Body of pancreas (tissue), 4 donors: ENCODE results near the gene BARX1. TPM values are rescaled to one million over a fixed set of nuclear protein-coding genes. Genes with fewer than 3 reads are reported as not detected.

Experiments used
- ATAC-seq: fragments of 150-250 bp; one replicate; pipeline ENCODE4 v1.9.1; 2016
- DNase-seq, 4 donors: peaks; one replicate each; pipeline ENCODE4 v3.0.0-alpha.2; 2019
- H3K27ac ChIP-seq, 4 donors: fragments of 200-600 bp; sonication (generic); 1 replicate in 3 of 4; 2 replicates in 1 of 4; pipeline versions ENCODE4 v1.5.1 to v1.6.1; 2016 to 2019; ENCODE audit warnings: mild to moderate bottlenecking in 1 of 4, mixed read lengths in 1 of 4, moderate library complexity in 1 of 4
- H3K27me3 ChIP-seq, 2 donors: fragments of 200-600 bp; sonication (generic); one replicate each; pipeline ENCODE4 v1.6.0; 2016; ENCODE audit warnings: mild to moderate bottlenecking in 1 of 2
- H3K36me3 ChIP-seq, 2 donors: fragments of 200-600 bp; sonication (generic); replicated peaks in 1 of 2; 2 replicates each; pipeline ENCODE4 v1.5.1; 2016; ENCODE audit warnings: low read depth in 2 of 2; ENCODE audit not compliant: insufficient read depth in 1 of 2
- H3K4me1 ChIP-seq: fragments of 200-600 bp; sonication (generic); one replicate; pipeline ENCODE4 v1.6.0; 2016
- H3K4me3 ChIP-seq, 2 donors: fragments of 200-600 bp; sonication (generic); 1 replicate in 1 of 2; 2 replicates in 1 of 2; pipeline ENCODE4 v1.5.1; 2016 to 2019
- H3K9me3 ChIP-seq, 3 donors: fragments of 200-600 bp; sonication (generic); 1 replicate in 2 of 3; 2 replicates in 1 of 3; pipeline ENCODE4 v1.5.1; 2016
- POLR2A ChIP-seq, 3 donors: fragments of 450-650 bp; IDR thresholded peaks; one replicate each; pipeline ENCODE4 v1.6.1; 2016; ENCODE audit warnings: antibody characterized with exemption in 3 of 3, mild to moderate bottlenecking in 2 of 3
- WGBS, 2 donors: methylation state at CpG; one replicate each; pipeline ENCODE4 v1.1.5; 2017; 5-methylcytosine and 5-hydroxymethylcytosine counted together
- intact Hi-C: fragments of 100-400 bp; cut with DNase I; formaldehyde crosslinking; loops from one replicate; pipeline ENCODE4 v1.15.1; 2023
- total RNA-seq, 2 donors: library from RNA; depleted of rRNA; stranded (reverse); fragments of >200 nt; gene quantifications; one replicate each; pipeline ENCODE4 v1.1.0, GENCODE V29; 2016
- TF ChIP-seq, protein P1 (sequence below), 7 experiments: fragments of 450-650 bp in 4 of 7; fragments of 200-600 bp in 3 of 7; sonication (generic) in 3 of 7; IDR thresholded peaks; one replicate each; pipeline ENCODE4 v1.5.1; 2016 to 2019; ENCODE audit warnings: antibody characterized with exemption in 7 of 7

BARX1 gene
- total RNA-seq, 2 donors from 2014 or later, result 0.26 to 5.6 TPM

DNA sequence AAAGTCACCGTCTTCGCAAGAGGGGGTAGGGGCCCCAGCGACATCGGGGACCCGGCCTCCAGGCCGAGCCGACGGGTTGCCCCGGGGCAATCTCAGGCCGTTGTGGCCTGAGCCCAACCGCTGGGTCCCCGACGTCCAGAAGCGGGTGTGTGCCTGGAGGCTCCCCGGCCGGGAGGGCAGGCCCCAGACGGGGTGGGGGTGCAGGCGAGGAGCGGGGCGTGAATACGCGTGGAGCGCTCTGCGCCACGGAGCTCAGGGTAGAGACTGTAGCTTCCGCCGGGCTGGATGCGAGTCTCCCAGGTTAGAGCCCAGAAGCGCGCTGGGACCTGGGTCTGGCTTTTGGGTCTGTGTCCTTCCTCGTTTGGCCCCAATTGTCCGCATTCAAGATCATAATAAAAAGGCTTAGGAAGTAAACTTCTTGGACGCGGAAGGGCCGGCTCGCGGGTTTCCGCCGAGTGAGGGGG is 3.5 kb downstream of the BARX1 start:
- intact Hi-C loops, result no loop called here
- TF ChIP-seq, protein P1, sequence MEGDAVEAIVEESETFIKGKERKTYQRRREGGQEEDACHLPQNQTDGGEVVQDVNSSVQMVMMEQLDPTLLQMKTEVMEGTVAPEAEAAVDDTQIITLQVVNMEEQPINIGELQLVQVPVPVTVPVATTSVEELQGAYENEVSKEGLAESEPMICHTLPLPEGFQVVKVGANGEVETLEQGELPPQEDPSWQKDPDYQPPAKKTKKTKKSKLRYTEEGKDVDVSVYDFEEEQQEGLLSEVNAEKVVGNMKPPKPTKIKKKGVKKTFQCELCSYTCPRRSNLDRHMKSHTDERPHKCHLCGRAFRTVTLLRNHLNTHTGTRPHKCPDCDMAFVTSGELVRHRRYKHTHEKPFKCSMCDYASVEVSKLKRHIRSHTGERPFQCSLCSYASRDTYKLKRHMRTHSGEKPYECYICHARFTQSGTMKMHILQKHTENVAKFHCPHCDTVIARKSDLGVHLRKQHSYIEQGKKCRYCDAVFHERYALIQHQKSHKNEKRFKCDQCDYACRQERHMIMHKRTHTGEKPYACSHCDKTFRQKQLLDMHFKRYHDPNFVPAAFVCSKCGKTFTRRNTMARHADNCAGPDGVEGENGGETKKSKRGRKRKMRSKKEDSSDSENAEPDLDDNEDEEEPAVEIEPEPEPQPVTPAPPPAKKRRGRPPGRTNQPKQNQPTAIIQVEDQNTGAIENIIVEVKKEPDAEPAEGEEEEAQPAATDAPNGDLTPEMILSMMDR (IDR thresholded peaks at IDR 0.05), result no peak
- no peak for TF ChIP-seq POLR2A (IDR thresholded peaks at IDR 0.05)
- Histone ChIP-seq H3K27me3 (peaks cover 3 to 41% of the 10 kb centered on the region in 2 donors), H3K4me1 (peaks cover 42% of the 10 kb centered on the region), H3K27ac (no peak overlapping the region), H3K36me3 (no peaks in the 10 kb centered on the region), H3K4me3 (no peak overlapping the region), H3K9me3 (no peaks in the 10 kb centered on the region)
- DNase-seq (no peak), ATAC-seq (no peak)
- 0 to 4% methylated on average over 9 to 39 of the region's 39 CpGs for WGBS, 2 donors

DNA sequence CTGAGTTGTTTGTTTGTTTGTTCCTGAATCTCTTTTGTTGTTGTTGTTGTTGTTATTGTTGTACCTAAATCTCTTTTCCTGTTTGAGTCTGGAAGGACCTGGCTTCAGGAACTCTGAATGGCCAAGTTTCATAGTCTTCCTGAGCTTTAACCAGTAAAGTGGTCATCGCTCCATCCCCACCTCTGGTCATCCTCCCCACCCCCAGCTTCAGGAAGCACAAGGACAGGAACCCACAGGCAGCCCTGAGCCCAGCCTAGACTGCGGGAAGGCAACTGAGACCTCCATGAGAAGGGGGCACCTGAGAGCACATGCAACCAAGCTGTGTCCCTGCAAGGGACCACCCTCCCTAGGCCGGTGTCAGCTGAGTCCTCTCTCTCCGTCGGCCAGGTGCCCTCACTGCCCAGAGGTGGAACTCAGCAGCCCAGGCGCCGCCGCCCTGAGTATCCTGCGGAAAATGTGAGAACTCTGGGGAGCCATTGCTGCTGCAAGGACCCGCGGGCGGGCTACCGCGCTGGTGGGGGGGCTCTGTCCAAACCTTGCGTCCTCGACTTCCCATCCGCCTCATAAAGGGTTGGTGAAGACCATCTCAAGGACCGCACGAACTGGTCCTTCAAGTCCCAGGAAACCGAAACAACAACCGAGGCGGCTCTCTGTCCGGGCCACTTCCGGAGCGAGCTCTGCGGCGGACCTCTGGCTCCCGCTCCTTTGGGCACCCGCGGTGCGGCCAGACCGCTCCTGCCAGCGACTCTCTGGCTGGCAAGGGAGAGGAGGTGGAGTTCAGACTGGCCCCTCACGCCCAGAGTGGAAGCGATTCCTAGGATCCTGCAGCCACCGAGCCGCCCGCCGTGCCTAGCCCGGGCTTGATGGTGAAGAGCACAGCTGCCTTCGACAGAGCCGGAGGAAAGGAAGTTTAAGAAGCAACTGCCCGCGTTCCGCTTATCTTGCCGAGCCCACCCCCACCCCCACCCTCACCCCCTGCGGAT is 4.2 kb downstream of the BARX1 start:
- ATAC-seq (peak; percentile 54), DNase-seq (peak; percentile 51 to 67 (median 60))
- intact Hi-C loops, result no loop called here
- H3K9me3 ChIP-seq, result no peaks in the 10 kb centered on the region
- peak overlapping the region in 1 of 2 donors; percentile 26 for H3K4me3 ChIP-seq
- no peak overlapping the region for H3K27ac ChIP-seq
- TF ChIP-seq, protein P1 (IDR thresholded peaks at IDR 0.05), result no peak
- TF ChIP-seq POLR2A (IDR thresholded peaks at IDR 0.05), result no peak
- no peaks in the 10 kb centered on the region for H3K36me3 ChIP-seq
- H3K4me1 ChIP-seq, result peaks cover 48% of the 10 kb centered on the region
- peaks cover 3 to 41% of the 10 kb centered on the region in 2 donors for H3K27me3 ChIP-seq
- WGBS, 2 donors, result 4 to 11% methylated on average over 5 to 47 of the region's 47 CpGs

DNA sequence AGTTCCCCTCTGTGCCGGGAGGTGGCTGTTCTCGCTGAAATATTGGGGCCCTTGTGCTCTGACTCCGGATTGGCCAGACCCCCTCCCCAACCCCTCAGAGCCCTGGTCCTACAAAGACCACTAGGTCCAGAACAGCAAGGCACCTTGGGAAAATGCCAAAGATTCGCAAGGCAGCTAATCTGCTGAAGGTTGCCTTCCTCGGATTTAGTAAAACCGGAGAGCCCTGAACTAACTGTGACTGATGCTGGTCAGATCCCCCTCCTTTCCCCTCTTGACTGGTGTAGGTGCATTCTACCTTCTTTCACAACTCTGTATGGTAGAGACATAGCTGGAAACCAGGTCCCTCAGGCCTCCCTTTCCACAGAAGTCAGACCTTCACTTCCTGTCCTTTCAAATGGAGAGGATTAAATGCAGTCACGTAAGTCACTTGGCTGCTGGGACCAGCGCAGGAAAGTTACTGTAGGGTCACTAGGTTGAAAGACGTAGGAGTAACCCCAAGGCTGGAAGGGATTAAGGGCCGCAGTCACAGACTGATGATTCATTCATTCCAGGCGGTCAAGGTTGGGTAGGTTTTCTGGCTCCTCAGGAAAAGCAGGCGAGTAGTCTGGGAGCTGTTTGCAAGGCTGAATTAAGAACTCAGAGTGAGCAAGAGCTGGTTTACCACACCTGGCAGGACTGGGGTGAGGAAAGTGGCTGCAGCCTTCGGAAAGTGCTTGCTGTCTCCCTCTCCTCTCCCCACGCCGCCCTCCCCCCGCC is 5.3 kb downstream of the BARX1 start:
- no peak overlapping the region for H3K27ac ChIP-seq
- no peaks in the 10 kb centered on the region for H3K36me3 ChIP-seq
- intact Hi-C loops, result no loop called here
- H3K9me3 ChIP-seq, result no peaks in the 10 kb centered on the region
- no peak for DNase-seq
- TF ChIP-seq, protein P1 (IDR thresholded peaks at IDR 0.05), result no peak
- TF ChIP-seq POLR2A (IDR thresholded peaks at IDR 0.05), result no peak
- no peak overlapping the region for H3K4me3 ChIP-seq
- H3K4me1 ChIP-seq, result peaks cover 46% of the 10 kb centered on the region
- peaks cover 3 to 43% of the 10 kb centered on the region in 2 donors for H3K27me3 ChIP-seq
- 21 to 34% methylated on average over 12 to 16 of the region's 16 CpGs for WGBS, 2 donors
- ATAC-seq, result no peak

DNA sequence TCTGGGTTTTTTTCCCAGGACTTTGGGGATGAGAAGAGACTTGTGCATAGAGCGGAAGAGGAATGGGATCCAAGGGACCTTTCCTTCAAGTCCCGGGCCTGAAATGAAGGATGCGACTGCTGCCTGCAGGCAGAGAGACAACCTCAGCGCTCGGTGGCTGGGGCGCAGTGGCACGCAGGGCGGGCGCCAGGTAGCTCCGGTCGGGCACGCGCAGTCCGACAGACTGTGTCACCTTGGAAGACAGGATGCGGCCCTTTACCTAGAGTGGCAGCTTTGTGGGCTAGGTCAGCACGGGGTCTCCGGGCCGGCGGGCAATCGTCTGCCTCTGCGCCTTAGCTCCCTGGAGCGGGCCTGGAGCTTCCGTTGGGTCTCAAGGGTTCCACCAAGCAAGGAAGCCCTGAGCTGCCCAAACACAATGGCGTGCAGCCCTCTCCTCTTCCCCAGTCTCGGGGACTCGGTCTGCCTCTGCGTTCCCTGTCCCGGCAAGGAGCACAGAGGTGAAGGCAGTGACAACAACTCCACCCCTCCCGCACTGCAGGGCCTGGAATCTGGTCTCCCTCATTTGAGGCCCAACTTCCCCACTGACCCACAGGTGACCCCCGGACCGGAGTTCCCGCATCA is 6.0 kb downstream of the BARX1 start:
- no peaks in the 10 kb centered on the region for H3K36me3 ChIP-seq
- DNase-seq (no peak), ATAC-seq (no peak)
- no peak overlapping the region for H3K27ac ChIP-seq
- H3K4me1 ChIP-seq, result peaks cover 39% of the 10 kb centered on the region
- H3K4me3 ChIP-seq, result no peak overlapping the region
- no peaks in the 10 kb centered on the region for H3K9me3 ChIP-seq
- TF ChIP-seq, protein P1 (IDR thresholded peaks at IDR 0.05), result no peak
- no peak for TF ChIP-seq POLR2A (IDR thresholded peaks at IDR 0.05)
- 10 to 20% methylated on average over 8 to 32 of the region's 32 CpGs for WGBS, 2 donors
- peaks cover 0 to 36% of the 10 kb centered on the region in 2 donors for H3K27me3 ChIP-seq
- intact Hi-C loops, result no loop called here
